Glutamatergic neuron (in vitro differentiated cells): ENCODE results near the gene TMED1. TPM values are rescaled to one million over a fixed set of nuclear protein-coding genes. Genes with fewer than 3 reads are reported as not detected.

Experiments used
- DNase-seq: peaks from one replicate; pipeline ENCODE4 v3.0.0; 2022
- H3K27ac Mint-ChIP-seq: one replicate; pipeline ENCODE4 v1.8.0; 2020; ENCODE audit warnings: mild to moderate bottlenecking, mixed read lengths, inconsistent platforms; ENCODE audit not compliant: unreplicated experiment
- H3K27me3 Mint-ChIP-seq: one replicate; pipeline ENCODE4 v1.8.0; 2020; ENCODE audit warnings: mild to moderate bottlenecking, moderate library complexity, mixed read lengths, inconsistent platforms; ENCODE audit not compliant: unreplicated experiment
- H3K36me3 Mint-ChIP-seq: one replicate; pipeline ENCODE4 v1.8.0; 2020; ENCODE audit warnings: mild to moderate bottlenecking, mixed read lengths, inconsistent platforms; ENCODE audit not compliant: unreplicated experiment
- H3K4me1 Mint-ChIP-seq: one replicate; pipeline ENCODE4 v1.8.0; 2020; ENCODE audit warnings: mild to moderate bottlenecking, low read depth, mixed read lengths, inconsistent platforms; ENCODE audit not compliant: unreplicated experiment
- H3K4me3 Mint-ChIP-seq: one replicate; pipeline ENCODE4 v1.8.0; 2020; ENCODE audit warnings: mild to moderate bottlenecking, mixed read lengths, inconsistent platforms; ENCODE audit not compliant: unreplicated experiment
- H3K9me3 Mint-ChIP-seq: one replicate; pipeline ENCODE4 v1.8.0; 2020; ENCODE audit warnings: mild to moderate bottlenecking, moderate library complexity, mixed read lengths, inconsistent platforms; ENCODE audit not compliant: unreplicated experiment
- total RNA-seq: library from RNA; stranded (reverse); fragmentation: NEBNext Ultra II Directional; extraction: Animal tissue kit (Norgen Biotek cat#: 25700); gene quantifications from one replicate; pipeline ENCODE4 v1.2.1, GENCODE V29; 2021; ENCODE audit not compliant: unreplicated experiment
- TF ChIP-seq, protein P1 (sequence below): fragments of 200-600 bp; sonication (generic); IDR thresholded peaks from one replicate; pipeline ENCODE4 v1.5.0; 2021; ENCODE audit not compliant: partially characterized antibody, unreplicated experiment

Gene TMED1
- total RNA-seq, 1 donor from 2014 or later: 10.4 TPM

DNA sequence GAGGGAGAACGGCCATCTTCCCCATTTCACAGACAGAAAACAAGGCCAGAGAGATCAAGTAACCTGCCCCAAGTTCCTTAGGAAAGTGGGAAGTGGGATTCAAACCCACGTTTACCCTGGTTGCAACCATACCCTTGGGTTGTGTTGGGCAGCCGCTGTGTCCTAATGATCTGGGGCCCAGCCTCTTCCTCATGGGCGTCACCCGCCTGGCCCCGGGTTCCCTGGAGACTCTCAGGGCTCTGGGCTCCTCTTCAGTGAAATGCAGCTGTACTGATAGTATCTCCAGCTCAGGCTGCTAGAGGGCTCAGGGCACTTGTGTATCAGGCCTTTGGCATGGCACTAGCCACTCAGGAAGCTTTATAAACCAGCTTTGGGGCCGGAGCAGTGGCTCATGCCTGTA lies 9.8 kb downstream of the TMED1 start:
- Mint-ChIP-seq H3K9me3 (peaks cover 7% of the 10 kb centered on the region), H3K27ac (no peak overlapping the region), H3K36me3 (no peaks in the 10 kb centered on the region), H3K4me3 (no peak overlapping the region), H3K27me3 (peaks cover 3% of the 10 kb centered on the region), H3K4me1 (no peaks in the 10 kb centered on the region)
- TF ChIP-seq, protein P1, sequence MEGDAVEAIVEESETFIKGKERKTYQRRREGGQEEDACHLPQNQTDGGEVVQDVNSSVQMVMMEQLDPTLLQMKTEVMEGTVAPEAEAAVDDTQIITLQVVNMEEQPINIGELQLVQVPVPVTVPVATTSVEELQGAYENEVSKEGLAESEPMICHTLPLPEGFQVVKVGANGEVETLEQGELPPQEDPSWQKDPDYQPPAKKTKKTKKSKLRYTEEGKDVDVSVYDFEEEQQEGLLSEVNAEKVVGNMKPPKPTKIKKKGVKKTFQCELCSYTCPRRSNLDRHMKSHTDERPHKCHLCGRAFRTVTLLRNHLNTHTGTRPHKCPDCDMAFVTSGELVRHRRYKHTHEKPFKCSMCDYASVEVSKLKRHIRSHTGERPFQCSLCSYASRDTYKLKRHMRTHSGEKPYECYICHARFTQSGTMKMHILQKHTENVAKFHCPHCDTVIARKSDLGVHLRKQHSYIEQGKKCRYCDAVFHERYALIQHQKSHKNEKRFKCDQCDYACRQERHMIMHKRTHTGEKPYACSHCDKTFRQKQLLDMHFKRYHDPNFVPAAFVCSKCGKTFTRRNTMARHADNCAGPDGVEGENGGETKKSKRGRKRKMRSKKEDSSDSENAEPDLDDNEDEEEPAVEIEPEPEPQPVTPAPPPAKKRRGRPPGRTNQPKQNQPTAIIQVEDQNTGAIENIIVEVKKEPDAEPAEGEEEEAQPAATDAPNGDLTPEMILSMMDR: no peak
- no peak for DNase-seq

DNA sequence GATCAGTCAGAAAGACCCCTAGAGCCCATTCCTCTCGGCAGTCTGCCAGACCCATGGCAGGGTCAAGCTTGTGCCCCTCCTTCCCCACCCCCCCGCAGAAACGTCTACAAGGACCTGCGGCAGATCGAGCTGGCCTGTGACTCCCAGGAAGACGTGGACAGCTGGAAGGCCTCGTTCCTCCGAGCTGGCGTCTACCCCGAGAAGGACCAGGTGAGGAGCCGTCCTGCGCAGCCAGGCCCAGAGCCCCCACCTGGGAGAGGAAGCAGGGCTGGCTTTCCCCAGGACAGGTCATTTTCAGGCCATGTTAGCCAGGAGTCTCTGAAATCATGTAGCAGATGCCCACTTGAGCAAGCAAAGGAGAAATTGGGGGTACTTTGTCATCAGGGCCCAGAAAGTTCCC lies 12.3 kb downstream of the TMED1 start:
- Mint-ChIP-seq H3K27me3 (peaks cover 3% of the 10 kb centered on the region), H3K27ac (no peak overlapping the region)
- DNase-seq: no peak

DNA sequence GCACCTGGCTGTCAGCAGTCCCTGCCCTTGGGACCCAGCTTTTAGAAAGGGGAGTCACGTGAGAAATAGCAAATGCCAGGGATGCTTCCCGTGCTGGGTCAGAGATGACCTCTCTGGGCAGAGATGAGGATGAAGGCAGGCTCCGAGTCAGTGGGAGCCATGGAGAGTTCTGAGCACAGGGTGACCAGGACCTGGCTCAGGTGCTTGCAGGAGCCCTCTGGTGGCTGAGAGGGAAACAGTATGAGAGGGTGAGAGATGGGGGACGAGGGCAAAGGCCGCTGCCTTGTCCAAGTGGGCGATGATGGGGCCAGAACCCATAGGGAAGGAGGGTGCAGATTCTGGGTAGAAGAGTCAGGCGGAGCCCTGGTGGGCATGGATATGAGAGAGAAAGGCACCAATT lies 15.8 kb downstream of the TMED1 start:
- TF ChIP-seq, protein P1: peak; percentile 21
- peak overlapping the region; percentile 50 for H3K27ac Mint-ChIP-seq
- H3K9me3 Mint-ChIP-seq: peaks cover 5% of the 10 kb centered on the region
- H3K4me1 Mint-ChIP-seq: peaks cover 3% of the 10 kb centered on the region
- H3K27me3 Mint-ChIP-seq: no peaks in the 10 kb centered on the region
- H3K4me3 Mint-ChIP-seq: no peak overlapping the region
- DNase-seq: no peak
- H3K36me3 Mint-ChIP-seq: no peaks in the 10 kb centered on the region

More for the DNA sequence above, 12.3 kb downstream of the TMED1 start:
- Mint-ChIP-seq H3K9me3 (peaks cover 8% of the 10 kb centered on the region), H3K4me3 (no peak overlapping the region), H3K4me1 (peaks cover 3% of the 10 kb centered on the region), H3K36me3 (no peaks in the 10 kb centered on the region)
- TF ChIP-seq, protein P1: no peak

DNA sequence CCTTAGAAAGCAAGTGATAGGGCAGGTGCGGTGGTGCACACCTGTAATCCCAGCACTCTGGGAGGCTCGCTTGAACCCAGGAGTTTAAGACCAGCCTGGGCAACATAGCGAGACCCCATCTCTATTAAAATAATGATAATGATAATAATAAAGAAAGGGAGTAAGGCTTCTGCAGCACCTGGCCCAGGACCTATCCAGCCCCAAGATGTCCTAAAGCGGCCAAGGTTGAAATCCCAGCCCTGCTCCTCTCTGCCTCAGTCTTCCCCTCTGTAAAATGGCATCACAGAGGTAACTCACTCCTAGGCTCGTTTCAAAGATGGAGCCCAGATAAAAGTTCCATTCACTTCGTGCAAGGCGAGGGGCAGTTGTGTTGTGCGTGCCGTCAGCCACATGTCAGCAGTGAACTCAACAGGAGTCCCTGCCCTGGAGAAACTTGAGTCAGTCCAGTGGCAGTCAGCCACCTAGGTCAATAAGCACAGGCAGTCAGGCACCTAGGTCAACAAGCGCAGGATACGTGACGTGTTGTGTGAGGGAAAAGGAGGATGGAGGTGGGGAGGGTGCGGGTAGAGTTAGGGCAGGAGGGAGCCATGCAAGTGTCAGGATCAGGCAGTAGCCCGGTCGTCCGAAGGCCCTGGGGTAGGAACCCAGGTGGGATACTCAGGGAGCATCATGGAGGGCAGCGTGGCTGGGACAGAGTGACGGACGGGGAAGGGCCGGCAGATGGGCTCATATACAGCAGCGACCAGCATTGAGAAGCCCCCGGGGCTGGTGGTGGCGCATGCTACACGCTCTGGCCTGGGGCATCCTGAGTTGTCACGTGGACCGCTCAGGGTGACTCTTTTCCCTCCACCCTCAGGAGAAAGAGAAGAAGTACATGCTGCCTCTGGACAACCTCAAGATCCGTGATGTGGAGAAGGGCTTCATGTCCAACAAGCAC lies 16.6 kb downstream of the TMED1 start:
- DNase-seq: no peak
- Mint-ChIP-seq H3K27me3 (no peaks in the 10 kb centered on the region), H3K27ac (peak overlapping the region; percentile 28), H3K9me3 (peaks cover 9% of the 10 kb centered on the region), H3K4me1 (peaks cover 3% of the 10 kb centered on the region), H3K4me3 (no peak overlapping the region), H3K36me3 (no peaks in the 10 kb centered on the region)
- TF ChIP-seq, protein P1: no peak
